Measurements from ENCODE around the gene NUP35.

GRCh38 chr2:183209395-183210028 lies 85.3 kb downstream of the NUP35 start:
- TF ChIP-seq POLR2AphosphoS5 (IDR thresholded peaks at IDR 0.05) (no peak), RAD21 (conservative IDR thresholded peaks at IDR 0.05) (no peak), EP300 (conservative IDR thresholded peaks at IDR 0.05; ENCODE audit: poor library complexity, severe bottlenecking) (no peak), CTCF (IDR thresholded peaks at IDR 0.05; ENCODE audit: poor library complexity, severe bottlenecking) (no peak), TAF1 (IDR thresholded peaks at IDR 0.05; ENCODE audit: low read depth) (no peak), MXI1 (conservative IDR thresholded peaks at IDR 0.05; ENCODE audit: poor library complexity, severe bottlenecking) (no peak), SMC3 (conservative IDR thresholded peaks at IDR 0.05; ENCODE audit: poor library complexity) (no peak), REST (IDR thresholded peaks at IDR 0.05; ENCODE audit: borderline replicate concordance) (no peak)
